AG09319 (cell line): ENCODE measurements around the gene MAP3K21.

ENCODE experiments used
- DNase-seq: peaks from one replicate; pipeline ENCODE4 v3.0.0-alpha.2; 2010; ENCODE audit warnings: low read depth; ENCODE audit errors: extremely low read depth
- CTCF ChIP-seq: IDR thresholded peaks from 2 replicates; pipeline ENCODE4 v1.5.1; 2011; ENCODE audit warnings: low read depth, mild to moderate bottlenecking, inconsistent platforms, low read length, moderate library complexity

Gene MAP3K21

GRCh38 chr1:233409540-233409939, 82.0 kb downstream of the MAP3K21 start:
- no peak for TF ChIP-seq CTCF
- no peak for DNase-seq

GRCh38 chr1:233410906-233411305, 83.4 kb downstream of the MAP3K21 start:
- no peak for DNase-seq
- no peak for TF ChIP-seq CTCF

GRCh38 chr1:233412812-233413211, 85.3 kb downstream of the MAP3K21 start:
- no peak for DNase-seq
- TF ChIP-seq CTCF: no peak

GRCh38 chr1:233421293-233421692, 93.8 kb downstream of the MAP3K21 start:
- no peak for TF ChIP-seq CTCF
- no peak for DNase-seq

GRCh38 chr1:233424779-233425178, 97.3 kb downstream of the MAP3K21 start:
- TF ChIP-seq CTCF: peak; percentile 18
- DNase-seq: no peak

GRCh38 chr1:233427907-233428306, 100.4 kb downstream of the MAP3K21 start:
- TF ChIP-seq CTCF: no peak
- DNase-seq: no peak

GRCh38 chr1:233431753-233432403, 104.4 kb downstream of the MAP3K21 start:
- TF ChIP-seq CTCF: no peak
- no peak for DNase-seq
